GM23338 (cell line): ENCODE data around the gene RNU6-9. TPM values are rescaled to one million over a fixed set of nuclear protein-coding genes. Genes with fewer than 3 reads are reported as not detected.

Source experiments
- ATAC-seq: fragments of 200-7000 bp; cut with Tn5 transposase; 3 replicates; pipeline ENCODE4 v1.9.1; 2020
- DNase-seq: peaks from one replicate; pipeline ENCODE4 v3.0.0-alpha.2; 2015; ENCODE audit warnings: low spot score
- H2AFZ ChIP-seq: fragments of 200-600 bp; sonication (generic); 2 replicates; pipeline ENCODE4 v1.8.0; 2016; ENCODE audit warnings: antibody characterized with exemption, mild to moderate bottlenecking, moderate library complexity
- H3F3A ChIP-seq: fragments of 200-600 bp; sonication (generic); replicated peaks from 2 replicates; pipeline ENCODE4 v1.8.0; 2017; ENCODE audit warnings: antibody characterized with exemption, mixed run types, low read depth
- H3K27ac ChIP-seq: fragments of 200-600 bp; sonication (generic); 2 replicates; pipeline ENCODE4 v1.6.1; 2016; ENCODE audit warnings: low read depth
- H3K27me3 ChIP-seq: fragments of 200-600 bp; sonication (generic); 2 replicates; pipeline ENCODE4 v1.8.0; 2016; ENCODE audit warnings: mild to moderate bottlenecking, mixed run types, moderate library complexity; ENCODE audit not compliant: insufficient read depth
- H3K36me3 ChIP-seq: fragments of 200-600 bp; sonication (generic); 2 replicates; pipeline ENCODE4 v1.8.0; 2016; ENCODE audit warnings: mild to moderate bottlenecking; ENCODE audit not compliant: insufficient read depth
- H3K4me1 ChIP-seq: fragments of 200-600 bp; sonication (generic); 2 replicates; pipeline ENCODE4 v1.8.0; 2016; ENCODE audit warnings: mild to moderate bottlenecking, moderate library complexity; ENCODE audit not compliant: insufficient read depth
- H3K4me2 ChIP-seq: fragments of 200-600 bp; sonication (generic); 2 replicates; pipeline ENCODE4 v1.7.1; 2017; ENCODE audit warnings: mixed run types
- H3K4me3 ChIP-seq: fragments of 200-600 bp; sonication (generic); 2 replicates; pipeline ENCODE4 v1.6.1; 2016; ENCODE audit warnings: mixed run types
- H3K79me2 ChIP-seq: fragments of 200-600 bp; sonication (generic); replicated peaks from 2 replicates; pipeline ENCODE4 v1.8.0; 2017; ENCODE audit warnings: mild to moderate bottlenecking; ENCODE audit not compliant: insufficient read depth
- H3K9me2 ChIP-seq: fragments of 200-600 bp; sonication (generic); 2 replicates; pipeline ENCODE4 v1.8.0; 2017; ENCODE audit not compliant: insufficient read depth
- H4K20me1 ChIP-seq: fragments of 200-600 bp; sonication (generic); replicated peaks from 2 replicates; pipeline ENCODE4 v1.8.0; 2017; ENCODE audit warnings: mild to moderate bottlenecking; ENCODE audit not compliant: insufficient read depth
- H3K27ac Mint-ChIP-seq: 2 replicates; pipeline ENCODE4 v1.8.0; 2020; ENCODE audit warnings: inconsistent platforms, mild to moderate bottlenecking, moderate library complexity, mixed read lengths
- H3K27me3 Mint-ChIP-seq: 3 replicates; pipeline ENCODE4 v1.8.0; 2022; ENCODE audit warnings: low read depth, mild to moderate bottlenecking, moderate library complexity, mixed read lengths, inconsistent platforms; ENCODE audit not compliant: insufficient read depth, poor library complexity
- H3K36me3 Mint-ChIP-seq: 3 replicates; pipeline ENCODE4 v1.8.0; 2021; ENCODE audit warnings: low read depth, mild to moderate bottlenecking, inconsistent platforms, moderate library complexity, mixed read lengths
- H3K4me1 Mint-ChIP-seq: 3 replicates; pipeline ENCODE4 v1.8.0; 2020; ENCODE audit warnings: mild to moderate bottlenecking, inconsistent platforms, mixed read lengths
- H3K4me3 Mint-ChIP-seq: 3 replicates; pipeline ENCODE4 v1.8.0; 2021; ENCODE audit warnings: moderate library complexity, mild to moderate bottlenecking, inconsistent platforms, mixed read lengths
- H3K9me3 Mint-ChIP-seq: 3 replicates; pipeline ENCODE4 v1.8.0; 2020; ENCODE audit warnings: moderate library complexity, mild to moderate bottlenecking, inconsistent platforms, mixed read lengths
- CREB1 ChIP-seq: fragments of 250-450 bp; sonication (Bioruptor Pico); IDR thresholded peaks from 2 replicates; pipeline ENCODE4 v1.5.0; 2020; ENCODE audit warnings: low read depth, mild to moderate bottlenecking, moderate library complexity
- ETS1 ChIP-seq: IDR thresholded peaks from 2 replicates; pipeline ENCODE4 v1.6.1; 2016; ENCODE audit warnings: antibody characterized with exemption
- EZH2 ChIP-seq: fragments of 200-600 bp; sonication (generic); IDR thresholded peaks from one replicate; pipeline ENCODE4 v1.8.0; 2017; ENCODE audit warnings: antibody characterized with exemption, mild to moderate bottlenecking, low read depth; ENCODE audit not compliant: unreplicated experiment
- EZH2phosphoT487 ChIP-seq: fragments of 200-600 bp; sonication (generic); IDR thresholded peaks from one replicate; pipeline ENCODE4 v1.8.1; 2018; ENCODE audit warnings: antibody characterized with exemption; ENCODE audit not compliant: unreplicated experiment
- JUNB ChIP-seq: IDR thresholded peaks from one replicate; pipeline ENCODE4 v1.6.1; 2016; ENCODE audit warnings: antibody characterized with exemption; ENCODE audit not compliant: unreplicated experiment
- NANOG ChIP-seq: IDR thresholded peaks from 2 replicates; pipeline ENCODE4 v1.6.1; 2016; ENCODE audit warnings: antibody characterized with exemption, borderline replicate concordance
- POLR2AphosphoS5 ChIP-seq: IDR thresholded peaks from 2 replicates; pipeline ENCODE4 v1.6.1; 2016; ENCODE audit warnings: antibody characterized with exemption, low read depth
- REST ChIP-seq: IDR thresholded peaks from one replicate; pipeline ENCODE4 v1.6.1; 2018; ENCODE audit warnings: antibody characterized with exemption; ENCODE audit not compliant: unreplicated experiment
- STAT1 ChIP-seq: IDR thresholded peaks from one replicate; pipeline ENCODE4 v1.6.1; 2016; ENCODE audit warnings: antibody characterized with exemption; ENCODE audit not compliant: unreplicated experiment
- ZNF331 ChIP-seq: fragments of 250-450 bp; sonication (Bioruptor Pico); IDR thresholded peaks from 2 replicates; pipeline ENCODE4 v1.5.0; 2020; ENCODE audit warnings: low read depth, mild to moderate bottlenecking, moderate library complexity
- polyA plus RNA-seq: library from polyadenylated mRNA; unstranded; fragments of >200 nt; fragmentation: Nextera tagmentation; extraction: Ambion mirVana; gene quantifications from 2 replicates; pipeline ENCODE4 v1.2.1, GENCODE V29; 2016
- total RNA-seq: library from RNA; depleted of rRNA; stranded (reverse); fragments of >200 nt; shearing (Covaris generic); gene quantifications from 2 replicates; pipeline ENCODE4 v1.2.3, GENCODE V29; 2014
- TF ChIP-seq, protein P1 (sequence below): fragments of 250-450 bp; sonication (Bioruptor Pico); IDR thresholded peaks from 2 replicates; pipeline ENCODE4 v1.5.0; 2020; ENCODE audit warnings: mild to moderate bottlenecking, moderate library complexity

RNU6-9 gene
- total and polyA plus RNA-seq, 2 experiments from 2014 or later = not detected

DNA sequence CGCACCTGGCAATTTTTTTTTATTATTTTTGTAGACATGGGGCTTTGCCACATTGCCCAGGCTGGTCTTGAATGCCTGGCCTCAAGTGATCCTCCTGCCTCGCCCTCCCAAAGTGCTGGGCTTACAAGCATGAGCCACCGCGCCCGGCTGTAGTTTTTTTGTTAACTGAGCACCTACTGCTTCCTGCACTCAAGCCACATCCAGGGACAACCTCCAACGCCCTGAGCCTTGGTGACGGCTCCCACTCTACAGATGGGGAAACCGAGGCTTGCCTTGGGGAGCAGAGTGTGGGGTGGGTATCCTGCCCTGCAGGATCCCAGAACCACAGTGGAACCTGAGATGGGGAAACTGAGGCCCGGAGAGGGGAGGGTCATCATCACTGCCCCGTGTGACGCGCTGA is 38.1 kb upstream of the RNU6-9 start (continued):
- TF ChIP-seq REST = no peak

- DNase-seq = no peak
- TF ChIP-seq ZNF331 (CRISPR knock-in tag) (no peak), POLR2AphosphoS5 (no peak), EZH2phosphoT487 (no peak), REST (no peak), JUNB (no peak), EZH2 (no peak), CREB1 (CRISPR knock-in tag) (no peak), STAT1 (no peak), NANOG (no peak), ETS1 (no peak)
- TF ChIP-seq, protein P1, sequence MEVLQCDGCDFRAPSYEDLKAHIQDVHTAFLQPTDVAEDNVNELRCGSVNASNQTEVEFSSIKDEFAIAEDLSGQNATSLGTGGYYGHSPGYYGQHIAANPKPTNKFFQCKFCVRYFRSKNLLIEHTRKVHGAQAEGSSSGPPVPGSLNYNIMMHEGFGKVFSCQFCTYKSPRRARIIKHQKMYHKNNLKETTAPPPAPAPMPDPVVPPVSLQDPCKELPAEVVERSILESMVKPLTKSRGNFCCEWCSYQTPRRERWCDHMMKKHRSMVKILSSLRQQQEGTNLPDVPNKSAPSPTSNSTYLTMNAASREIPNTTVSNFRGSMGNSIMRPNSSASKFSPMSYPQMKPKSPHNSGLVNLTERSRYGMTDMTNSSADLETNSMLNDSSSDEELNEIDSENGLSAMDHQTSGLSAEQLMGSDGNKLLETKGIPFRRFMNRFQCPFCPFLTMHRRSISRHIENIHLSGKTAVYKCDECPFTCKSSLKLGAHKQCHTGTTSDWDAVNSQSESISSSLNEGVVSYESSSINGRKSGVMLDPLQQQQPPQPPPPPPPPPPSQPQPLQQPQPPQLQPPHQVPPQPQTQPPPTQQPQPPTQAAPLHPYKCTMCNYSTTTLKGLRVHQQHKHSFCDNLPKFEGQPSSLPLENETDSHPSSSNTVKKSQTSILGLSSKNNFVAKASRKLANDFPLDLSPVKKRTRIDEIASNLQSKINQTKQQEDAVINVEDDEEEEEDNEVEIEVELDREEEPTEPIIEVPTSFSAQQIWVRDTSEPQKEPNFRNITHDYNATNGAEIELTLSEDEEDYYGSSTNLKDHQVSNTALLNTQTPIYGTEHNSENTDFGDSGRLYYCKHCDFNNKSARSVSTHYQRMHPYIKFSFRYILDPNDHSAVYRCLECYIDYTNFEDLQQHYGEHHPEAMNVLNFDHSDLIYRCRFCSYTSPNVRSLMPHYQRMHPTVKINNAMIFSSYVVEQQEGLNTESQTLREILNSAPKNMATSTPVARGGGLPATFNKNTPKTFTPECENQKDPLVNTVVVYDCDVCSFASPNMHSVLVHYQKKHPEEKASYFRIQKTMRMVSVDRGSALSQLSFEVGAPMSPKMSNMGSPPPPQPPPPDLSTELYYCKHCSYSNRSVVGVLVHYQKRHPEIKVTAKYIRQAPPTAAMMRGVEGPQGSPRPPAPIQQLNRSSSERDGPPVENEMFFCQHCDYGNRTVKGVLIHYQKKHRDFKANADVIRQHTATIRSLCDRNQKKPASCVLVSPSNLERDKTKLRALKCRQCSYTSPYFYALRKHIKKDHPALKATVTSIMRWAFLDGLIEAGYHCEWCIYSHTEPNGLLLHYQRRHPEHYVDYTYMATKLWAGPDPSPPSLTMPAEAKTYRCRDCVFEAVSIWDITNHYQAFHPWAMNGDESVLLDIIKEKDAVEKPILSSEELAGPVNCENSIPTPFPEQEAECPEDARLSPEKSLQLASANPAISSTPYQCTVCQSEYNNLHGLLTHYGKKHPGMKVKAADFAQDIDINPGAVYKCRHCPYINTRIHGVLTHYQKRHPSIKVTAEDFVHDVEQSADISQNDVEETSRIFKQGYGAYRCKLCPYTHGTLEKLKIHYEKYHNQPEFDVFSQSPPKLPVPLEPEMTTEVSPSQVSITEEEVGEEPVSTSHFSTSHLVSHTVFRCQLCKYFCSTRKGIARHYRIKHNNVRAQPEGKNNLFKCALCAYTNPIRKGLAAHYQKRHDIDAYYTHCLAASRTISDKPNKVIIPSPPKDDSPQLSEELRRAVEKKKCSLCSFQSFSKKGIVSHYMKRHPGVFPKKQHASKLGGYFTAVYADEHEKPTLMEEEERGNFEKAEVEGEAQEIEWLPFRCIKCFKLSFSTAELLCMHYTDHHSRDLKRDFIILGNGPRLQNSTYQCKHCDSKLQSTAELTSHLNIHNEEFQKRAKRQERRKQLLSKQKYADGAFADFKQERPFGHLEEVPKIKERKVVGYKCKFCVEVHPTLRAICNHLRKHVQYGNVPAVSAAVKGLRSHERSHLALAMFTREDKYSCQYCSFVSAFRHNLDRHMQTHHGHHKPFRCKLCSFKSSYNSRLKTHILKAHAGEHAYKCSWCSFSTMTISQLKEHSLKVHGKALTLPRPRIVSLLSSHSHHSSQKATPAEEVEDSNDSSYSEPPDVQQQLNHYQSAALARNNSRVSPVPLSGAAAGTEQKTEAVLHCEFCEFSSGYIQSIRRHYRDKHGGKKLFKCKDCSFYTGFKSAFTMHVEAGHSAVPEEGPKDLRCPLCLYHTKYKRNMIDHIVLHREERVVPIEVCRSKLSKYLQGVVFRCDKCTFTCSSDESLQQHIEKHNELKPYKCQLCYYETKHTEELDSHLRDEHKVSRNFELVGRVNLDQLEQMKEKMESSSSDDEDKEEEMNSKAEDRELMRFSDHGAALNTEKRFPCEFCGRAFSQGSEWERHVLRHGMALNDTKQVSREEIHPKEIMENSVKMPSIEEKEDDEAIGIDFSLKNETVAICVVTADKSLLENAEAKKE = no peak
These were observed 37.6 kb upstream of the RNU6-9 start for GRCh38 chr19:855566-856120.

More at GRCh38 chr19:855566-856120, 37.6 kb upstream of the RNU6-9 start:
- Mint-ChIP-seq H3K4me3 (no peak overlapping the region), H3K36me3 (no peaks in the 10 kb centered on the region), H3K27ac (no peak overlapping the region), H3K9me3 (no peaks in the 10 kb centered on the region; the same call in 2 of the 3 replicates), H3K27me3 (peaks cover 13% of the 10 kb centered on the region), H3K4me1 (no peaks in the 10 kb centered on the region)
- Histone ChIP-seq H3K27me3 (peaks cover 21% of the 10 kb centered on the region), H2AFZ (no peak overlapping the region), H3K4me1 (no peaks in the 10 kb centered on the region), H3K4me2 (no peak overlapping the region), H4K20me1 (no peaks in the 10 kb centered on the region; the same call in 1 of the 2 replicates), H3K79me2 (no peaks in the 10 kb centered on the region), H3F3A (peaks cover 15% of the 10 kb centered on the region; the same call in 1 of the 2 replicates), H3K9me2 (no peaks in the 10 kb centered on the region), H3K27ac (no peak overlapping the region), H3K36me3 (no peaks in the 10 kb centered on the region), H3K4me3 (no peak overlapping the region)
- no peak for ATAC-seq
